Mesodermal cell (in vitro differentiated cells): ENCODE measurements around the gene TSC1.

Experiments
- H3K27ac ChIP-seq: 2 replicates; pipeline ENCODE4 v1.7.0; 2013; ENCODE audit warnings: mild to moderate bottlenecking, low read depth, low read length, moderate library complexity; ENCODE audit not compliant: severe bottlenecking
- H3K36me3 ChIP-seq: 2 replicates; pipeline ENCODE4 v1.7.1; 2013; ENCODE audit warnings: mild to moderate bottlenecking, low read length, moderate library complexity; ENCODE audit not compliant: control insufficient read depth, insufficient read depth
- H3K4me1 ChIP-seq: one replicate; pipeline ENCODE4 v1.7.1; 2013; ENCODE audit warnings: mild to moderate bottlenecking, low read length; ENCODE audit not compliant: insufficient read depth, control insufficient read depth, poor library complexity, severe bottlenecking
- H3K4me3 ChIP-seq: 2 replicates; pipeline ENCODE4 v1.7.0; 2013; ENCODE audit warnings: low read length, control low read depth, mild to moderate bottlenecking; ENCODE audit not compliant: insufficient read depth, poor library complexity, severe bottlenecking; ENCODE audit errors: extremely low read depth
- H3K9me3 ChIP-seq: 2 replicates; pipeline ENCODE4 v1.7.1; 2013; ENCODE audit warnings: mild to moderate bottlenecking, low read length, moderate library complexity; ENCODE audit not compliant: control insufficient read depth
- WGBS, 2 experiments: methylation state at CpG; one replicate each; pipeline ENCODE4 v1.1.5; 2013; ENCODE audit warnings: missing lambda C conversion rate in 2 of 2; ENCODE audit not compliant: insufficient coverage in 2 of 2; 5-methylcytosine and 5-hydroxymethylcytosine counted together

The TSC1 gene

DNA sequence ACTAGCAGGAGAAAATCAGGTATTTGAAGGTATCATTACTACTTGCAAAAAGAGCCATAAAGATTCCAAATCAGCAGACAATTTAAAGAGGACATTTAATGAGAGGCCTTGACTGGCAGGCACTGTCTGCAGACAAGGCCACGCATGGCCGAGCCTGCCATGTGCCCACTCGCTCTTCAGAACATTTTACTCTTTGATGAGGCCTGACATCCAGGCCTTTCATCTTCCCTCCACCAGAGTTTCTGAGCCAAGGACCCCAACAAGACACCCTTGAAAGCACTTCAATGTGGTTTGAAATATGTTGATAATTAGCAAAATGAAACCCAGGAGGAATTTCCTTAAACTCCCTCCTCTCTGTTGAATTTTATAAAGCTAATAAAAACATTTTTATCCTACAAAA, 82.8 kb downstream of the TSC1 start:
- 84 to 87% methylated on average over 3 of the region's 3 CpGs for WGBS, 2 experiments
- H3K4me1 ChIP-seq: peaks cover 5% of the 10 kb centered on the region
- H3K36me3 ChIP-seq: no peaks in the 10 kb centered on the region

DNA sequence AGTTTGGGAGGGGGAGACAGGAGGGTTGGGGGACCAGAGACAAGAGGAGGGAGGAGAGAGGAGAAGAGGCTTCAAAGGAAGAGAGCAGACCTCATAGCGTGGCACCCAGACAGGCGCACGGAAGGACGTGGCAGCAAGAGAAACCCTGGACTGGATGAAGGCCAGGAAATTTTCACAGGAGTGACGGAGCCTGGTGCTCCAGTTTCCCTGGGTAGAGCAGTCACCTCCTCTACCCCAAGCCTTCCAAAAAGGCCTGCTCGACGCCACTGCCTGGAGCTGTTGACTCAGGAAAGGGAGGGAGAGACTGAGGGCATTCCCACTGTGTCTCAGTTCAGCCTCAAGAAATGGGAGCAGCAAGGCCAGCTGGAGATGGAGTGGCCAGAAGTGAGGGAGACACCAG, 85.7 kb downstream of the TSC1 start:
- Histone ChIP-seq H3K27ac (no peak overlapping the region), H3K9me3 (no peaks in the 10 kb centered on the region), H3K36me3 (no peaks in the 10 kb centered on the region), H3K4me3 (no peak overlapping the region), H3K4me1 (peaks cover 5% of the 10 kb centered on the region)
- WGBS, 2 experiments: 88 to 94% methylated on average over 5 to 7 of the region's 7 CpGs

More for the DNA sequence above, 82.8 kb downstream of the TSC1 start:
- no peak overlapping the region for H3K4me3 ChIP-seq
- H3K9me3 ChIP-seq: no peaks in the 10 kb centered on the region
- H3K27ac ChIP-seq: no peak overlapping the region

DNA sequence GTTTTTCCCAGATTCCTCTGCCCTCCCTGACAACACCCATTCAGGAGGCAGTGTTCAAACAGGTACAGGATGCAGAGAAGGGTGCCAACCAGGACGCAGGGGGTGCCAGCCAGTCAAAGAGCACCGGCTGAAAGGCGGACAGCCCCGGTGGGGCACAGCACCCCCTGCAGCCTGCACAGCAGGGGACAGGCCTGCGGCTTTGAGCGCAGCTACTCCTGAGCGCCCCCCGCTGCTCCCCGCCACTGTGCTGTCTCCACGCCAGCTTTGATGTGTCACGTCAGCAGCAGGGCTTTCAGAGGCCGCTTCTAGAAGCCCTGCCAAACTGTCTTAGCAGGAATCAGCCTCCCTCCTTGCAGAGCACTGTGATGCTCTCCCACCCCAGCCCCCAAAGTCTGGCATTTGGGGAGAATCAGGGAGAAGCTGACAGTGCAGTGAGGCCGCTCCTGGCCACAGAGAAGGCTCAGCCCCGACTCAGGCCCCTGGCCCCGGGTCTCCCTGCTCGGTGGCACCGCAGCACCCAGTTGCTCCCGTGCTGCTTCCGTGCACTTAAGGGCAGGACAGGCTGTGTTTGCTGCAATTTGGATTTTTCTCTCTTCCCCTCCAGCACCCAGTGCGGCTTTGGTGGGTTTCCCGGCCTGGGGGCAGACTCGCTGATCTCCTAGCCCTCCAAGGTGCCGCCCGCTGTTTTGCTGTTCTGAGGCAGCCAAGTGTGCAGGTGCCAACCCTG, 86.6 kb downstream of the TSC1 start:
- Histone ChIP-seq H3K27ac (no peak overlapping the region), H3K4me1 (peaks cover 5% of the 10 kb centered on the region)
- 68 to 70% methylated on average over 18 of the region's 24 CpGs for WGBS, 2 experiments

DNA sequence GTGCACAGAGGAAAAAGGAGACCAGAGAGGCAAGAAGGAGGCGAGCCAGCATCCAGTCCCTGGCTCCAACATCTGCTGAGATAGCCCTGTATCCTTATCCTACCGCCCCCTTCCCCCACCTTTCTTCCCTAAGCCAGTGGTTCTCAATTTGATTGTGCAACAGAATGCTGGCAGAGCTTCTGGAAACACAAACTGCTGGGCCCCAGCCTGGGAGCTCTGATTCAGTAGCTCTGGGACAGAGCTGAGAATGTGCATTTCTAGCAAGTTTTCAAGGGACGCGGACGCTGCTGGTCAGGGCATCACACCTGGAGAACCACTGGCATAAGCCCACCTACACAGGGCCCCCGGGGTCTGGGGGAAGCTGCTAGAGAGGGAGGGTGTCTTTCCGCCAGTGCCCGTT, 87.4 kb downstream of the TSC1 start:
- Histone ChIP-seq H3K4me3 (no peak overlapping the region), H3K27ac (no peak overlapping the region), H3K4me1 (peaks cover 5% of the 10 kb centered on the region), H3K9me3 (no peaks in the 10 kb centered on the region), H3K36me3 (no peaks in the 10 kb centered on the region)
- 69 to 75% methylated on average over 2 to 3 of the region's 8 CpGs for WGBS, 2 experiments

More for the DNA sequence above, 86.6 kb downstream of the TSC1 start:
- no peaks in the 10 kb centered on the region for H3K9me3 ChIP-seq
- no peak overlapping the region for H3K4me3 ChIP-seq
- H3K36me3 ChIP-seq: no peaks in the 10 kb centered on the region

DNA sequence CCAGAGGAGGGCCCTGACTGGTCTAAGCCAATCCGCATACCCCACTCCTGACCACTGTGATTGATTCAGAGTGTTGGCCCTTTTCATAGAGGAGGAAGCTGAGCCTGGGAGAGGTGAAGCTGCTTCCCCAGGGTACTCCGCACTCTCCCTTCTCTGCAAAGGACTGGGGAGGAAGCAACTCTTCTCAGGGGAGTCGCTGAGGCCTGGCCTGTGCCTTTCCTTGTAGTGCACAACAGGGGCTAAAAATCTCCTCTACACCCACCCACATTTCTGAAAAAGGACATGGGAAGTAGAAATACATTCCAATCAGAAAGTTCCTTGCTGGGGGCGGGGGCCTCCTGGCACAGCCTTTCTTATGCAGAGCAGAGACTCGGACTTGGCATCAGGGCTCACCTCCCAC, 88.5 kb downstream of the TSC1 start:
- no peak overlapping the region for H3K27ac ChIP-seq
- H3K4me3 ChIP-seq: no peak overlapping the region
- WGBS, 2 experiments: 81 to 82% methylated on average over 3 of the region's 5 CpGs
- H3K4me1 ChIP-seq: peaks cover 5% of the 10 kb centered on the region
- no peaks in the 10 kb centered on the region for H3K36me3 ChIP-seq
- H3K9me3 ChIP-seq: no peaks in the 10 kb centered on the region

DNA sequence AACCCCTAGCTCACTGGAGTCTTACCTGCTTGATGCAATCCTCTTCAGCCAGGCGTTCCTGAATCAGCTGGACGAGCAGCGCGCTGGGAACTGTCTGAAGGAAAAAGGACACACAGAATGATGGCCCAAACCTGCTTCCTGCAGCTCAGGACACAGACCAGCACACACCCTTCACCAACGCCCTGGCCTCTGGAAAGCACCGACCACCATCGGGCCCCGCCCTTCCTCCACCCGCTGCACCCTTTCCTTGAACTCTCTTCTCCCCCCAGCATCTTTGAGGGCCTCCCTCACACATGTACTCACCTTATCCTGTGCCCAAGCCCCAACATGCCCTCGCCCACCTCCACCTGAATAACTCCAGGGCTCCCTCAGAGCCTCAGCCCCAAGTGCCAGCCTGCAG, 89.6 kb downstream of the TSC1 start:
- Histone ChIP-seq H3K4me3 (no peak overlapping the region), H3K4me1 (peaks cover 5% of the 10 kb centered on the region), H3K9me3 (no peaks in the 10 kb centered on the region), H3K27ac (no peak overlapping the region), H3K36me3 (no peaks in the 10 kb centered on the region)
- 92 to 96% methylated on average over 7 to 10 of the region's 10 CpGs for WGBS, 2 experiments

DNA sequence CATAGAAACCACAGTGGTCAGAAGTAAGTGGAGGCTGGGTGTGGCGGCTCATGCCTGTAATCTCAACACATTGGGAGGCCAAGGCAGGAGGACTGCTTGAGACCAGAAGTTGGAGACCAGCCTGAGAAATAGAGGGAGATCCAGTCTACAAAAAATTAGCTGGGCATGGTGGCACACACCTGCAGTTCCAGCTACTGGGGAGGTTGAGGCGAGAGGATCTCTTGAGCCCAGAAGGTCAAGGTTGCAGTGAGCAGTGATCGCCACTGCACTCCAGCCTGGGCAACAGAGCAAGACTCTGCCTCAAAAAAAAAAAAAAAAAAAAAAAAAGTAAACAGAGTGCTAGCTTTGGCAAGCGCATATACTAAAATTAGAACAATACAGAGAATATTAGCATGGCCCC, 90.9 kb downstream of the TSC1 start:
- WGBS, 2 experiments: 92 to 96% methylated on average over 2 of the region's 4 CpGs
- H3K27ac ChIP-seq: no peak overlapping the region
- H3K4me3 ChIP-seq: no peak overlapping the region
- H3K9me3 ChIP-seq: no peaks in the 10 kb centered on the region
- H3K4me1 ChIP-seq: peaks cover 5% of the 10 kb centered on the region
- H3K36me3 ChIP-seq: no peaks in the 10 kb centered on the region

DNA sequence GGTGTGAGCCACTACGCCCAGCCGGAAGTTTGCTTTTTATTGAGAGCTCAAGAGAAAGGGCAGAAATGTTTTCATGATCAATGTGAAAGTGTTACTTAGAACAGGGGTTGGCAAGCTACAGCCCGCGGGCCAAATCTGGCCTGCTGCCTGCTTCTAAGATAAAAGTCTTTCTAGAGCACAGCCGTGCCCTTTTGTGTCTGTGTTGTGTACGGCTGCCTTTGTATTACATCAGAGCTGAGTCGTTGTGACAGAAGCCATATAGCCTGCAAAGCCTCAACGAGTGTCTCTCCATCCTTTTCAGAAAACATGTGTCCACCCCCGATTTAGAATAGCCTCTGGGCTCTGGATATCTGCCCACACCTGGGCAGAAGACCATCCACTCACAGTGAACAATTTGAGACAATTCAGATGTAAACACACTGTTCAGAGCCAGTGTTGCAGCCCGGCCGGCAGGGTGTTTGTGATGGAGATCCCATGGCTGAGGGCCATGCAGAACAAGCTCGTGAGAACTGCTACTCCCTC, 95.2 kb downstream of the TSC1 start:
- Histone ChIP-seq H3K9me3 (no peaks in the 10 kb centered on the region), H3K4me3 (no peak overlapping the region), H3K36me3 (no peaks in the 10 kb centered on the region), H3K27ac (no peak overlapping the region), H3K4me1 (no peaks in the 10 kb centered on the region)
- WGBS, 2 experiments: 76 to 77% methylated on average over 11 to 12 of the region's 12 CpGs

DNA sequence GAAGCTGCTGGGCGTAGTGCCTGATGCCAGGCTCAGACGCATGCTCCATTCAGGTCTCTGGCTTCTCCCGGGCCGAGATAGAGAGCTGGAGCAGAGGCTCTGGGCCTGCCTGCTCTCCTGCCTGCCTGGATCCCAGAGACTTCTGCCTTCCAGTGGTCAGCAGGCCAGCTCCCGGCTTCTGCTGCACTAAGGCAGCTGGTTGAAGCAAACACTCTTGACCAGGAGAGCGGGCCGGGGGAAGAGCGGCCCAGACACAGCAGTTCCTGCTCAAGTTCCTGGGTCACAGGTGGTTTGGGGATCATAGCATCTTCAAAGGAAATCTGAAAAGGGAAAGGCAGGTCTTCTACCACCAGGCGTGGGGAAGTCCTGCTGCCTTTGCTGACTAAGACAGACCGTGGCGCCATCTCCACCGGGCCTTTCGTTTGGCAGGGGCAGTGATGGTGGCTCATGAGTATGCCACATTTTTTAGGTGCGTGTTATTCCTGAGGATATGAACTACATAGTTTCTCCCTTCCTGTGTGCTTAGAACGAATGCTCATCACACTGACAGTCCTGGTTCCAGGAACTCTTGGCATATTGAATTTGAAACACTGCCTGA, 97.4 kb downstream of the TSC1 start:
- 90 to 93% methylated on average over 10 to 15 of the region's 15 CpGs for WGBS, 2 experiments

DNA sequence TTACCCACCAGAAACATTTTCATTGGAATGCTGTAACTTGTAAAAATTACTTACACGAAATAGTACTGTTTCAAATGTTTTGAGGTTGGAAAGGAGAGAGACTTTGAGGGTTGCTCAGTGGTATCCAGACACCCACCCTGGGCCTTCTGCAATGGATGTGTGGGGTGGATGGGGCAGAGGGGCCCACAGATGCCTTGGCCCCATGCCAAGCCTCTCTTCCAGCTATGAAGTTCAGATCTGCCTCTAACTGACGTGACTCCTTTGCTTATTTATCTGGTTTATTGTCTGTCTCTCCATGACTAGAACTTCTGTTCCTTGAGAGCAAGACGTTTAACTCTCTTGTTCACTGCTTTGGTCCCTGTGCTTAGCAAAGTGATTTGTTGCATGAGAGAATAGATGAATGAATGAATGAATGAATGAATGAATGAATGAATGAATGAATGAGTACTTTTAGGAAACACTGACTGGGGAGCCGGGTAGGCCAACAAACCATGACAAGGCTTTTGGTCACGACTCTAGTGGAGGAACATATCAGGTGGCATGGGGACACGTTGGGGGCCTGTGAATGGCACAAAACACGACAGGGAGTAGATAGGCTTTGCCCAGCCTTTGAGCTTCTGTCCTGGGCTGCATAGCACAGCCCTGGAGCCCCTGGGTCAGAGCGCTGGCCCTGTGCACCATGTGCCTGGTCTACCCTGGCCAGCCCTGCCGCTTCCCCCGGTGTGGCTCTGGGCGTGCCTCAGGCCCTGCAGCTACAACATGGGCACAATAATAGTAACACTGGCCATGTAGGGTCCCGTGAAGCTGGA, 98.1 kb downstream of the TSC1 start:
- no peaks in the 10 kb centered on the region for H3K36me3 ChIP-seq
- H3K4me1 ChIP-seq: no peaks in the 10 kb centered on the region
- no peak overlapping the region for H3K27ac ChIP-seq
- H3K9me3 ChIP-seq: no peaks in the 10 kb centered on the region
- H3K4me3 ChIP-seq: no peak overlapping the region
- WGBS, 2 experiments: 86 to 90% methylated on average over 11 of the region's 12 CpGs

More for the DNA sequence above, 97.4 kb downstream of the TSC1 start:
- Histone ChIP-seq H3K4me3 (no peak overlapping the region), H3K9me3 (no peaks in the 10 kb centered on the region), H3K27ac (no peak overlapping the region), H3K4me1 (no peaks in the 10 kb centered on the region), H3K36me3 (no peaks in the 10 kb centered on the region)
